Left lung (tissue), 10 donors: ENCODE data around the gene PEMT. TPM values are rescaled to one million over a fixed set of nuclear protein-coding genes. Genes with fewer than 3 reads are reported as not detected.

Experiments used
- ATAC-seq: fragments of 200-7000 bp; cut with Tn5 transposase; one replicate; pipeline ENCODE4 v1.9.1; 2020; ENCODE audit warnings: moderate library complexity
- DNase-seq, 4 donors: peaks; one replicate each; pipeline ENCODE4 v3.0.0-alpha.2; 2013 to 2020
- H3K27ac ChIP-seq, 2 donors: fragments of 200-600 bp; sonication (generic) in 1 of 2; one replicate each; pipeline versions ENCODE4 v1.5.0 to v1.8.0; 2020 to 2021
- H3K27me3 ChIP-seq, 2 donors: fragments of 200-600 bp; sonication (generic) in 1 of 2; one replicate each; pipeline versions ENCODE4 v1.5.0 to v1.8.0; 2020 to 2021
- H3K36me3 ChIP-seq, 2 donors: fragments of 200-600 bp; sonication (generic) in 1 of 2; one replicate each; pipeline versions ENCODE4 v1.5.0 to v1.8.0; 2020 to 2021
- H3K4me1 ChIP-seq, 2 donors: fragments of 200-600 bp; one replicate each; pipeline ENCODE4 v1.8.0; 2021
- H3K4me3 ChIP-seq, 2 donors: fragments of 200-600 bp; sonication (generic) in 1 of 2; one replicate each; pipeline versions ENCODE4 v1.5.0 to v1.8.0; 2020 to 2021; ENCODE audit warnings: mild to moderate bottlenecking in 1 of 2
- H3K9me3 ChIP-seq, 2 donors: fragments of 200-600 bp; sonication (generic) in 1 of 2; one replicate each; pipeline versions ENCODE4 v1.5.0 to v1.8.0; 2020 to 2021
- CTCF ChIP-seq, 2 donors: fragments of 200-600 bp; sonication (generic) in 1 of 2; IDR thresholded peaks; one replicate each; pipeline versions ENCODE4 v1.5.0 to v1.8.0; 2021; ENCODE audit warnings: antibody characterized with exemption in 2 of 2
- intact Hi-C, 2 donors: fragments of 100-400 bp; cut with DNase I; formaldehyde crosslinking; loops; one replicate each; pipeline versions ENCODE4 v1.11.2 to v1.14.2; 2022
- polyA plus RNA-seq, 6 donors: library from polyadenylated mRNA; unstranded; fragments of 120-200 nt; gene quantifications; one replicate each; pipeline ENCODE4 v1.2.1, GENCODE V29; 2013; ENCODE audit not compliant: insufficient read length in 6 of 6
- total RNA-seq, 2 donors: library from RNA; stranded (reverse); fragmentation: NEBNext Ultra II Directional; extraction: Animal tissue kit (Norgen Biotek cat#: 25700); gene quantifications; one replicate each; pipeline ENCODE4 v1.2.1, GENCODE V29; 2021
- donor health status: DM: no; HTN: yes; CAD: no.
- donor health status: DM: no; HTN: no; CAD: no.

Gene PEMT
- total and polyA plus RNA-seq, 8 donors, result 22.3 to 38.7 (median 28.3) TPM

- Histone ChIP-seq H3K9me3 (no peaks in the 10 kb centered on the region), H3K36me3 (no peaks in the 10 kb centered on the region), H3K4me1 (no peaks in the 10 kb centered on the region), H3K27me3 (no peaks in the 10 kb centered on the region), H3K27ac (no peak overlapping the region), H3K4me3 (no peak overlapping the region)
- ATAC-seq (no peak), DNase-seq (peak in 1 of 4 donors; percentile 53)
- no peak for TF ChIP-seq CTCF (IDR thresholded peaks at IDR 0.05)
- intact Hi-C loops, result loop anchor here in 1 of 2 donors (10.0 kb wide), 1 partner anchor 81 kb away; no protein-coding TSS in a partner anchor
Observed at GRCh38 chr17:17503566-17504130, 87.9 kb downstream of the PEMT start.

GRCh38 chr17:17502741-17503565, 88.6 kb downstream of the PEMT start:
- Histone ChIP-seq H3K36me3 (no peaks in the 10 kb centered on the region), H3K27me3 (no peaks in the 10 kb centered on the region), H3K9me3 (no peaks in the 10 kb centered on the region), H3K27ac (no peak overlapping the region), H3K4me1 (no peaks in the 10 kb centered on the region), H3K4me3 (no peak overlapping the region)
- ATAC-seq (no peak), DNase-seq (peak in 1 of 4 donors; percentile 55)
- TF ChIP-seq CTCF (IDR thresholded peaks at IDR 0.05), result no peak
- intact Hi-C loops, result loop anchor here in 1 of 2 donors (10.0 kb wide), 1 partner anchor 82 kb away; no protein-coding TSS in a partner anchor

GRCh38 chr17:17500999-17501605, 90.4 kb downstream of the PEMT start:
- Histone ChIP-seq H3K36me3 (no peaks in the 10 kb centered on the region), H3K4me1 (peaks cover 0 to 8% of the 10 kb centered on the region in 2 donors), H3K9me3 (no peaks in the 10 kb centered on the region), H3K4me3 (no peak overlapping the region), H3K27ac (no peak overlapping the region), H3K27me3 (peaks cover 0 to 5% of the 10 kb centered on the region in 2 donors)
- intact Hi-C loops, result loop anchor here in 1 of 2 donors (10.0 kb wide), 1 partner anchor 84 kb away; no protein-coding TSS in a partner anchor
- DNase-seq (peak in 1 of 4 donors; percentile 18), ATAC-seq (no peak)
- TF ChIP-seq CTCF (IDR thresholded peaks at IDR 0.05), result no peak

GRCh38 chr17:17499402-17500145, 91.9 kb downstream of the PEMT start:
- intact Hi-C loops, result loop anchor here (5.0 to 10.0 kb wide), 3 partner anchors 68 to 145 kb away; no protein-coding TSS in a partner anchor

More at GRCh38 chr17:17499402-17500145, 91.9 kb downstream of the PEMT start:
- DNase-seq (peak in 1 of 4 donors; percentile 36), ATAC-seq (no peak)
- TF ChIP-seq CTCF (IDR thresholded peaks at IDR 0.05), result no peak
- Histone ChIP-seq H3K36me3 (no peaks in the 10 kb centered on the region), H3K9me3 (no peaks in the 10 kb centered on the region), H3K27me3 (peaks cover 0 to 21% of the 10 kb centered on the region in 2 donors), H3K4me3 (no peak overlapping the region), H3K27ac (no peak overlapping the region), H3K4me1 (peaks cover 10 to 23% of the 10 kb centered on the region in 2 donors)
